ENCODE measurements around the gene RABGAP1. TPM values are rescaled to one million over a fixed set of nuclear protein-coding genes. Genes with fewer than 3 reads are reported as not detected.

Gene RABGAP1
- total RNA-seq, 1 experiment from 2014 or later: 64.0 TPM

GRCh38 chr9:123128591-123128990 lies 187.8 kb downstream of the RABGAP1 start:
- Histone ChIP-seq H3K27me3 (replicated peaks; ENCODE audit: insufficient read depth, low read depth, low read length, poor library complexity) (no peaks in the 10 kb centered on the region), H3K4me3 (ENCODE audit: low read depth, low read length, poor library complexity, severe bottlenecking) (no peak overlapping the region), H3K36me3 (ENCODE audit: insufficient read depth, low read length, poor library complexity, severe bottlenecking) (peaks cover 36% of the 10 kb centered on the region), H3K9me3 (ENCODE audit: low read depth, low read length, poor library complexity, severe bottlenecking) (no peaks in the 10 kb centered on the region), H3K27ac (ENCODE audit: low read depth, low read length, poor library complexity, severe bottlenecking) (no peak overlapping the region), H3K4me1 (ENCODE audit: insufficient read depth, low read length, poor library complexity, severe bottlenecking) (no peaks in the 10 kb centered on the region)
- CTCF ChIA-PET: no interaction called here
- no TSS peak for BruUV-seq (replicated peaks)
- POLR2A ChIA-PET (ENCODE audit: low non-redundant PET): no interaction called here
- intact Hi-C loops (cut with micrococcal nuclease; ENCODE audit: unreplicated experiment): no loop called here
- TF ChIP-seq CTCF (conservative IDR thresholded peaks at IDR 0.05; ENCODE audit: low read depth, low read length) (no peak), EZH2 (IDR thresholded peaks at IDR 0.05; ENCODE audit: borderline replicate concordance, low read depth, low read length, poor library complexity, severe bottlenecking) (no peak)
- DNase-seq (ENCODE audit: low spot score): no peak

GRCh38 chr9:123129423-123129822 lies 188.6 kb downstream of the RABGAP1 start:
- DNase-seq (ENCODE audit: low spot score): no peak
- Histone ChIP-seq H3K36me3 (ENCODE audit: insufficient read depth, low read length, poor library complexity, severe bottlenecking) (peaks cover 36% of the 10 kb centered on the region), H3K4me1 (ENCODE audit: insufficient read depth, low read length, poor library complexity, severe bottlenecking) (no peaks in the 10 kb centered on the region), H3K9me3 (ENCODE audit: low read depth, low read length, poor library complexity, severe bottlenecking) (no peaks in the 10 kb centered on the region), H3K27me3 (replicated peaks; ENCODE audit: insufficient read depth, low read depth, low read length, poor library complexity) (no peaks in the 10 kb centered on the region), H3K27ac (ENCODE audit: low read depth, low read length, poor library complexity, severe bottlenecking) (no peak overlapping the region), H3K4me3 (ENCODE audit: low read depth, low read length, poor library complexity, severe bottlenecking) (no peak overlapping the region)
- intact Hi-C loops (cut with micrococcal nuclease; ENCODE audit: unreplicated experiment): no loop called here
- ChIA-PET CTCF (no interaction called here), POLR2A (ENCODE audit: low non-redundant PET) (no interaction called here)
- no TSS peak for BruUV-seq (replicated peaks)
- TF ChIP-seq EZH2 (IDR thresholded peaks at IDR 0.05; ENCODE audit: borderline replicate concordance, low read depth, low read length, poor library complexity, severe bottlenecking): no peak
- TF ChIP-seq CTCF (conservative IDR thresholded peaks at IDR 0.05; ENCODE audit: low read depth, low read length): no peak

GRCh38 chr9:123131258-123131657 lies 190.4 kb downstream of the RABGAP1 start:
- no TSS peak for BruUV-seq (replicated peaks)
- Histone ChIP-seq H3K4me1 (ENCODE audit: insufficient read depth, low read length, poor library complexity, severe bottlenecking) (no peaks in the 10 kb centered on the region), H3K9me3 (ENCODE audit: low read depth, low read length, poor library complexity, severe bottlenecking) (no peaks in the 10 kb centered on the region), H3K27me3 (replicated peaks; ENCODE audit: insufficient read depth, low read depth, low read length, poor library complexity) (no peaks in the 10 kb centered on the region), H3K27ac (ENCODE audit: low read depth, low read length, poor library complexity, severe bottlenecking) (no peak overlapping the region), H3K36me3 (ENCODE audit: insufficient read depth, low read length, poor library complexity, severe bottlenecking) (peaks cover 42% of the 10 kb centered on the region), H3K4me3 (ENCODE audit: low read depth, low read length, poor library complexity, severe bottlenecking) (no peak overlapping the region)
- POLR2A ChIA-PET (ENCODE audit: low non-redundant PET): no interaction called here
- no peak for TF ChIP-seq CTCF (conservative IDR thresholded peaks at IDR 0.05; ENCODE audit: low read depth, low read length)
- TF ChIP-seq EZH2 (IDR thresholded peaks at IDR 0.05; ENCODE audit: borderline replicate concordance, low read depth, low read length, poor library complexity, severe bottlenecking): no peak
- intact Hi-C loops (cut with micrococcal nuclease; ENCODE audit: unreplicated experiment): no loop called here
- CTCF ChIA-PET: no interaction called here
- no peak for DNase-seq (ENCODE audit: low spot score)

Measured in A673 (cell line).